AG10803 (cell line): Measurements from ENCODE around the gene TECPR2.

Experiments used
- DNase-seq: peaks from one replicate; pipeline ENCODE4 v3.0.0; 2010; ENCODE audit warnings: low read depth
- H3K4me3 ChIP-seq: 2 replicates; pipeline ENCODE4 v1.5.1; 2011; ENCODE audit warnings: mild to moderate bottlenecking, low read length, control low read depth
- TF ChIP-seq, protein P1 (sequence below): conservative IDR thresholded peaks from 2 replicates; pipeline ENCODE4 v1.5.1; 2011; ENCODE audit warnings: mild to moderate bottlenecking, low read length, control low read depth, inconsistent platforms

Gene TECPR2

DNA sequence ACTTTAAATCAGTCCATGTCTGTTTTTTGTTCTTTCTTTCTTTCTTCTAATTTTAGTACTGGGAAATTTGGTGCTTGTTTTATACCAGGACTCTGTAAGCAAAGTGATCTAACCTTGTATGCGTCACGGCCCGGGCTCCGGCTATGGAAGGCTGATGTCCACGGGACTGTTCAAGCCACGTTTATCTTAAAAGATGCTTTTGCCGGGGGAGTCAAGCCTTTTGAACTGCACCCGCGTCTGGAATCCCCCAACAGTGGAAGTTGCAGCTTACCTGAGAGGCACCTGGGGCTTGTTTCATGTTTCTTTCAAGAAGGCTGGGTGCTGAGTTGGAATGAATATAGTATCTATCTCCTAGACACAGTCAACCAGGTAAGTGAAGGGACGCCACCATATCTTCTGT, 62.2 kb downstream of the TECPR2 start:
- DNase-seq = no peak
- H3K4me3 ChIP-seq = no peak overlapping the region
- TF ChIP-seq, protein P1, sequence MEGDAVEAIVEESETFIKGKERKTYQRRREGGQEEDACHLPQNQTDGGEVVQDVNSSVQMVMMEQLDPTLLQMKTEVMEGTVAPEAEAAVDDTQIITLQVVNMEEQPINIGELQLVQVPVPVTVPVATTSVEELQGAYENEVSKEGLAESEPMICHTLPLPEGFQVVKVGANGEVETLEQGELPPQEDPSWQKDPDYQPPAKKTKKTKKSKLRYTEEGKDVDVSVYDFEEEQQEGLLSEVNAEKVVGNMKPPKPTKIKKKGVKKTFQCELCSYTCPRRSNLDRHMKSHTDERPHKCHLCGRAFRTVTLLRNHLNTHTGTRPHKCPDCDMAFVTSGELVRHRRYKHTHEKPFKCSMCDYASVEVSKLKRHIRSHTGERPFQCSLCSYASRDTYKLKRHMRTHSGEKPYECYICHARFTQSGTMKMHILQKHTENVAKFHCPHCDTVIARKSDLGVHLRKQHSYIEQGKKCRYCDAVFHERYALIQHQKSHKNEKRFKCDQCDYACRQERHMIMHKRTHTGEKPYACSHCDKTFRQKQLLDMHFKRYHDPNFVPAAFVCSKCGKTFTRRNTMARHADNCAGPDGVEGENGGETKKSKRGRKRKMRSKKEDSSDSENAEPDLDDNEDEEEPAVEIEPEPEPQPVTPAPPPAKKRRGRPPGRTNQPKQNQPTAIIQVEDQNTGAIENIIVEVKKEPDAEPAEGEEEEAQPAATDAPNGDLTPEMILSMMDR = no peak

DNA sequence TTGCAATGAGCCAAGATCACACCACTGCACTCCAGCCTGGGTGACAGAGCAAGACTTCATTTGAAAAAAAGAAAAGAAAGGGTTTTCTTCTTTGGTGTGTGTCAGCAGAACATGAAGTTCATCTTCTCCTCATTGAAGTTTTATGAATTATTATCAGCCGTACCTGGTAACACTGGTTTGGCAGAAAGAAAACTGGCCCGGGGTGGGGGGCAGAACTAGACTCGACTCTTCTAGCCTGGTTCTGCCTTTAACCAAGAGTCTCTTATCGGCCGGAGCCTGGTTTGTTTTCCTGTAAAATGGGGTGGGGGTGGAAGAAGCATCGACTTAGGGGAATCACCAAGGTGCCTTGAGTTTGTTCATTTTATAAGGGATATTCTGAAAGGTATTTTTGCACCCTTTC, 64.1 kb downstream of the TECPR2 start:
- TF ChIP-seq, protein P1 = no peak
- H3K4me3 ChIP-seq = no peak overlapping the region
- DNase-seq = no peak

DNA sequence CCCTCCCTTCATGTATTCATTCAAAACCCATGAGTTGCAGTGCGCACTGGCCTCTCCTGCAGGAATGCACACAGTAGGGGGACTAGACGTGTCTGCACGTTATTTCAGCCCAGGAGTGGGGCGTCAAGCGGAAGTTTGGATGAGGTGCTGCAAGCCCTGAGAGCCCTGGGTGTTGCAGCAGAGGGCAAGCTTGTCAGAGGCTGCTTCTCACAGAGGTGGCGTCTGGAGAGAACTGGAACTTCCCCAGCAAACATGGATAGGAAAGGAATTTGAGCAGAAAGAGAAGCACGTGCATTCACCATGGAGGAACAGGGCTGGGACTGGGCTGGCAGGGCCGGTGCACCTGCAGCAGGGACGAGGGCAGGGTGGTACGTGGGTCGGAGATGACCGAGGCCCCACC, 64.9 kb downstream of the TECPR2 start:
- TF ChIP-seq, protein P1 = no peak
- H3K4me3 ChIP-seq = no peak overlapping the region
- DNase-seq = no peak

DNA sequence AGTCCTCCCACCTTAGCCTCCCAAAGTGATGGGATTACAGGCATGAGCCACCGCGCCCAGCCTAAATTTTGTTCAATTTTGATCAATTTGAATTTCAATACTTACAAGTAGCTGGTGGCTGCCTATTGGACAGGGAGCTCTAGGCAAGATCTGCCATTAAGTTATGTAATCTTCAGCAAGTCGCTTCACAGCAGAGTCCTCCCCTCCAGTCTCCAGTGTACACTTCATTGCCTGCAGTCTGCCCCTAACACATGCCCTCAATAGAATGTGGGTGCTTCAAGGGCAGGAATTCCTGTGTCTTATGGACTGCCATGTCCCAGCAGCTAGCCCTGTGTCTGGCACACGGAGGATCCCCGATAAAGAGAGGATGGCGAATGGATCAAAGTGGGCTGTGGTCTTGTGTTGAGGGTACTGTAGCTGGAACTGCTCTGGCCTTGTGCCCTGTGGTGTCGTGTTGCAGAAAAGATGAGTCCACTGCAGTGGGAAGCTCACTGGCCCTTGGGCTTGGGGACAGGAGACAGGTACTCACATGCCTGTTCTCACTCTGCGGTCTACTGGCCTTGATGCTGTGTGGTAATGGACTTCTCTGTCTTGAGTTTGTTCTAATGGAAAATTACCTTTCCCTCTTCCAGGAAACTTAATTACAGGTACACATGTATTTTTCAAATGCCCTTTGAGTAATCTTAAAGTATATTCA, 67.6 kb downstream of the TECPR2 start:
- TF ChIP-seq, protein P1 = no peak
- no peak for DNase-seq

DNA sequence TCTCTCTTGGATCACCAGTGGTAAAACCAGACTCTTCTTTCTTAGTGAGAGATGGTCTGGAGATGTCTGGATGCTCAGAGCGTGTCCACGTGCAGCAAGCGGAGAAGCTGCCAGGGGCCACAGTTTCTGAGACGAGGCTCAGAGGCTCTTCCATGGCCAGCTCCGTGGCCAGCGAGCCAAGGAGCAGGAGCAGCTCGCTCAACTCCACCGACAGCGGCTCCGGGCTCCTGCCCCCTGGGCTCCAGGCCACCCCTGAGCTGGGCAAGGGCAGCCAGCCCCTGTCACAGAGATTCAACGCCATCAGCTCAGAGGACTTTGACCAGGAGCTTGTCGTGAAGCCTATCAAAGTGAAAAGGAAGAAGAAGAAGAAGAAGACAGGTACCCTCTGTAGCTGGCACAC, 69.0 kb downstream of the TECPR2 start:
- no peak for DNase-seq
- TF ChIP-seq, protein P1 = no peak
- no peak overlapping the region for H3K4me3 ChIP-seq

More for the DNA sequence above, 67.6 kb downstream of the TECPR2 start:
- no peak overlapping the region for H3K4me3 ChIP-seq

DNA sequence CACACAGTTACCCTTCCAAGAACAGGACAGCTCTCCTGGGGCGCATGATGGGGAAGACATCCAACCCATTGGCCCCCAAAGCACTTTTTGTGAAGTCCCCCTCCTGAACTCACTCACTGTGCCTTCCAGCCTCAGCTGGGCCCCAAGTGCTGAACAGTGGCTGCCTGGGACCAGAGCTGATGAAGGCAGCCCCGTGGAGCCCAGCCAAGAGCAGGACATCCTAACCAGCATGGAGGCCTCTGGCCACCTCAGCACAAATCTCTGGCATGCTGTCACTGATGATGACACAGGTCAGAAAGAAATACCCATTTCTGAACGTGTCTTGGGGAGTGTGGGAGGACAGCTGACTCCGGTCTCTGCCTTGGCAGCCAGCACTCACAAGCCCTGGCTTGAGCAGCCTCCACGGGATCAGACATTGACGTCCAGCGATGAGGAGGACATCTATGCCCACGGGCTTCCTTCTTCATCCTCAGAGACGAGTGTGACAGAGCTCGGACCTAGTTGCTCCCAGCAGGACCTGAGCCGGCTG, 72.0 kb downstream of the TECPR2 start:
- DNase-seq = no peak
- H3K4me3 ChIP-seq = no peak overlapping the region
- TF ChIP-seq, protein P1 = no peak
